Transverse colon (tissue), 4 donors: ENCODE results near the gene ZMYND11. TPM values are rescaled to one million over a fixed set of nuclear protein-coding genes. Genes with fewer than 3 reads are reported as not detected.

Experiments used
- DNase-seq: peaks from one replicate; pipeline ENCODE4 v3.0.0-alpha.2; 2019
- H3K27ac ChIP-seq, 4 donors: fragments of 200-600 bp; sonication (generic); 2 replicates each; pipeline ENCODE4 v1.5.1; 2016 to 2018; ENCODE audit warnings: inconsistent platforms in 4 of 4
- H3K27me3 ChIP-seq: fragments of 200-600 bp; sonication (generic); 2 replicates; pipeline ENCODE4 v1.5.1; 2017; ENCODE audit warnings: inconsistent platforms
- H3K36me3 ChIP-seq, 4 donors: fragments of 200-600 bp; sonication (generic); 2 replicates each; pipeline ENCODE4 v1.5.1; 2017 to 2019; ENCODE audit warnings: inconsistent platforms in 4 of 4
- H3K4me1 ChIP-seq, 4 donors: fragments of 200-600 bp; sonication (generic); 2 replicates each; pipeline ENCODE4 v1.5.1; 2017 to 2020; ENCODE audit warnings: inconsistent platforms in 4 of 4
- H3K4me3 ChIP-seq, 4 donors: fragments of 200-600 bp; sonication (generic); 1 replicate in 1 of 4; 2 replicates in 3 of 4; pipeline versions ENCODE4 v1.5.1 to v1.6.1; 2017 to 2019; ENCODE audit warnings: inconsistent platforms in 4 of 4
- H3K9me3 ChIP-seq, 2 donors: fragments of 200-600 bp; sonication (generic); 2 replicates each; pipeline ENCODE4 v1.5.1; 2017 to 2019; ENCODE audit warnings: inconsistent platforms in 2 of 2
- CTCF ChIP-seq, 5 experiments: fragments of 200-600 bp in 3 of 5; fragments of 450-650 bp in 2 of 5; sonication (generic) in 3 of 5; IDR thresholded peaks; 1 replicate in 2 of 5; 2 replicates in 3 of 5; pipeline ENCODE4 v1.5.1; 2016 to 2017; ENCODE audit warnings: antibody characterized with exemption in 5 of 5, inconsistent platforms in 3 of 5, mild to moderate bottlenecking in 2 of 5, moderate library complexity in 1 of 5
- EP300 ChIP-seq: sonication (generic); formaldehyde crosslinking; IDR thresholded peaks from one replicate; pipeline ENCODE4 v1.6.1; 2017; ENCODE audit warnings: antibody characterized with exemption, low read depth
- POLR2A ChIP-seq: fragments of 450-650 bp; IDR thresholded peaks from one replicate; pipeline ENCODE4 v1.6.1; 2016; ENCODE audit warnings: antibody characterized with exemption, mild to moderate bottlenecking, moderate library complexity
- POLR2AphosphoS5 ChIP-seq, 3 donors: sonication (generic); formaldehyde crosslinking; IDR thresholded peaks; one replicate each; pipeline ENCODE4 v1.6.1; 2016; ENCODE audit warnings: antibody characterized with exemption in 3 of 3
- WGBS, 2 donors: methylation state at CpG; one replicate each; pipeline ENCODE4 v1.1.5; 2018; ENCODE audit warnings: low coverage in 1 of 2; 5-methylcytosine and 5-hydroxymethylcytosine counted together
- in situ Hi-C, 4 donors: fragments of 200-750 bp; cut with MboI; loops; one replicate each; pipeline versions ENCODE4 v1.15.0 to v1.15.1; 2017; ENCODE audit warnings: low sequenced_read_pairs in 3 of 4, low pct_ligation_motif_present in 1 of 4, low pct_unique_long_range_greater_than_20kb in 1 of 4
- intact Hi-C: fragments of 100-400 bp; cut with DNase I; formaldehyde crosslinking; loops from one replicate; pipeline ENCODE4 v1.15.1; 2023; ENCODE audit warnings: low total_unique reads
- total RNA-seq, 4 donors: library from RNA; depleted of rRNA; stranded (reverse); fragments of >200 nt; gene quantifications; one replicate each; pipeline ENCODE4 v1.1.0, GENCODE V29; 2016

ZMYND11 gene
- total RNA-seq, 4 donors from 2014 or later: 41.1 to 69.1 (median 54.2) TPM

GRCh38 chr10:290026-290725 lies 154.9 kb downstream of the ZMYND11 start:
- 90 to 100% methylated on average over 4 to 17 of the region's 17 CpGs for WGBS, 2 donors
- no peaks in the 10 kb centered on the region for H3K36me3 ChIP-seq

GRCh38 chr10:293636-294035 lies 158.4 kb downstream of the ZMYND11 start:
- Histone ChIP-seq H3K27ac (no peak overlapping the region), H3K9me3 (no peaks in the 10 kb centered on the region), H3K4me3 (no peak overlapping the region), H3K36me3 (no peaks in the 10 kb centered on the region), H3K27me3 (no peaks in the 10 kb centered on the region), H3K4me1 (peaks cover 0 to 6% (median 2%) of the 10 kb centered on the region in 4 donors)
- TF ChIP-seq CTCF (IDR thresholded peaks at IDR 0.05) (no peak), POLR2AphosphoS5 (IDR thresholded peaks at IDR 0.05) (no peak), POLR2A (no peak), EP300 (no peak)
- no peak for DNase-seq
- WGBS, 2 donors: 73 to 79% methylated on average over 4 of the region's 4 CpGs
- intact Hi-C loops: loop anchor here (5.0 kb wide), 1 partner anchor 939 kb away; no protein-coding TSS in a partner anchor
- in situ Hi-C loops: no loop called here

More at GRCh38 chr10:290026-290725, 154.9 kb downstream of the ZMYND11 start:
- Histone ChIP-seq H3K4me3 (no peak overlapping the region), H3K27me3 (no peaks in the 10 kb centered on the region), H3K9me3 (no peaks in the 10 kb centered on the region), H3K27ac (no peak overlapping the region), H3K4me1 (no peaks in the 10 kb centered on the region)
- DNase-seq: no peak
- intact Hi-C loops (loop anchor here (5.0 kb wide), 1 partner anchor 942 kb away; no protein-coding TSS in a partner anchor), in situ Hi-C loops (no loop called here)
- TF ChIP-seq CTCF (IDR thresholded peaks at IDR 0.05) (no peak), POLR2A (no peak), EP300 (no peak), POLR2AphosphoS5 (IDR thresholded peaks at IDR 0.05) (no peak)

- no peaks in the 10 kb centered on the region for H3K36me3 ChIP-seq
- H3K27ac ChIP-seq: peak overlapping the region; percentile 1 to 65 (median 46)
- H3K9me3 ChIP-seq: no peaks in the 10 kb centered on the region
- no peaks in the 10 kb centered on the region for H3K27me3 ChIP-seq
- peaks cover 0 to 6% (median 2%) of the 10 kb centered on the region in 4 donors for H3K4me1 ChIP-seq
- TF ChIP-seq CTCF (IDR thresholded peaks at IDR 0.05) (no peak), EP300 (no peak)
- in situ Hi-C loops (no loop called here), intact Hi-C loops (no loop called here)
- WGBS, 2 donors: 50 to 61% methylated on average over 6 of the region's 6 CpGs
- no peak overlapping the region for H3K4me3 ChIP-seq
- DNase-seq: no peak
Observed at GRCh38 chr10:297567-297966, 162.3 kb downstream of the ZMYND11 start.

- Histone ChIP-seq H3K27ac (peak overlapping the region in 2 of 4 donors; percentile 1 to 65), H3K9me3 (no peaks in the 10 kb centered on the region), H3K4me3 (no peak overlapping the region), H3K27me3 (no peaks in the 10 kb centered on the region), H3K4me1 (peaks cover 0 to 6% (median 2%) of the 10 kb centered on the region in 4 donors), H3K36me3 (no peaks in the 10 kb centered on the region)
- TF ChIP-seq POLR2A (no peak), CTCF (IDR thresholded peaks at IDR 0.05) (no peak), EP300 (no peak), POLR2AphosphoS5 (IDR thresholded peaks at IDR 0.05) (no peak)
- in situ Hi-C loops: no loop called here
- WGBS, 2 donors: 80 to 90% methylated on average over 1 to 9 of the region's 9 CpGs
- intact Hi-C loops: no loop called here
- DNase-seq: no peak
Observed at GRCh38 chr10:298033-298432, 162.8 kb downstream of the ZMYND11 start.
